ENCODE results near the gene SMIM20. TPM values are rescaled to one million over a fixed set of nuclear protein-coding genes. Genes with fewer than 3 reads are reported as not detected.
A peak's percentile ranks its signal among the peaks of the same experiment; 100 is the strongest.

The SMIM20 gene
- total and polyA plus RNA-seq, 9 of the 15 experiments (the other 6 are each of a cell fraction or from before 2014, with no cell fraction given): 25.1 to 51.0 (median 38.9) TPM

GRCh38 chr4:25949994-25950393 lies 36.0 kb downstream of the SMIM20 start:
- H3K4me3 ChIP-seq: no peak overlapping the region
- TF ChIP-seq RBM25 (IDR thresholded peaks at IDR 0.05; ENCODE audit: low read depth, low read length, severe bottlenecking) (peak; percentile 52), DACH1 (IDR thresholded peaks at IDR 0.05; ENCODE audit: partially characterized antibody) (no peak)
- H3K9ac ChIP-seq (ENCODE audit: insufficient read depth in 1 of 2, low read depth in 2 of 2, low read length in 2 of 2): no peak overlapping the region
- DNase-seq (ENCODE audit: extremely low read depth in 1 of 4, low spot score in 3 of 4): no peak
- no peaks in the 10 kb centered on the region for H3K36me3 ChIP-seq (ENCODE audit: control insufficient read depth, insufficient read depth, low read length)
- ChIA-PET CTCF (ENCODE audit: low intra/inter-chr PET ratio) (no interaction called here), POLR2A (interaction anchor here (0.7 kb wide), 1 partner anchor 184 kb away, joined by 3 read pairs; no protein-coding TSS in a partner anchor)
- no peak overlapping the region for H3K27ac ChIP-seq (ENCODE audit: extremely low read depth, low read depth, low read length)
- 2% methylated on average over 8 of the region's 8 CpGs for WGBS (ENCODE audit: insufficient coverage, low coverage, missing lambda C conversion rate)
- no peaks in the 10 kb centered on the region for H4K20me1 ChIP-seq (replicated peaks; ENCODE audit: control insufficient read depth, insufficient read depth, low read length)
- H3K79me2 ChIP-seq (ENCODE audit: control insufficient read depth, insufficient read depth, low read length): no peaks in the 10 kb centered on the region
- no peaks in the 10 kb centered on the region for H3K9me3 ChIP-seq (replicated peaks; ENCODE audit: control insufficient read depth, insufficient read depth, low read depth, low read length)
- no peak overlapping the region for H2AFZ ChIP-seq (ENCODE audit: low read depth, low read length)
- H3K4me2 ChIP-seq (ENCODE audit: insufficient read depth, low read length): no peak overlapping the region
- FAIRE-seq: no peak
- no peaks in the 10 kb centered on the region for H3K4me1 ChIP-seq (replicated peaks in 1 of 2; ENCODE audit: control insufficient read depth in 2 of 2, insufficient read depth in 2 of 2, low read length in 2 of 2)
- peaks cover 34 to 54% of the 10 kb centered on the region in 2 experiments for H3K27me3 ChIP-seq (ENCODE audit: control insufficient read depth in 2 of 2, insufficient read depth in 2 of 2, low read length in 2 of 2)
- ATAC-seq: no peak
- no TSS peak for BruUV-seq (replicated peaks)
- no peaks in the 10 kb centered on the region for H3K9me1 ChIP-seq (ENCODE audit: control insufficient read depth, insufficient read depth, low read length)
- in situ Hi-C loops (cut with MboI) (no loop called here), intact Hi-C loops (cut with micrococcal nuclease) (no loop called here)

GRCh38 chr4:25950461-25951389 lies 36.7 kb downstream of the SMIM20 start:
- H3K4me2 ChIP-seq (ENCODE audit: insufficient read depth, low read length): no peak overlapping the region
- no peak for TF ChIP-seq ELK1 (CRISPR knock-in tag; IDR thresholded peaks at IDR 0.05)
- TF ChIP-seq STAT6 (CRISPR knock-in tag; IDR thresholded peaks at IDR 0.05): no peak
- 0 out of 2 replicates have a peak, but pooled peaks have one; percentile 10 for TF ChIP-seq SPI1 (IDR thresholded peaks at IDR 0.05; ENCODE audit: borderline replicate concordance, low read depth, low read length)
- TF ChIP-seq MCM2 (IDR thresholded peaks at IDR 0.05; ENCODE audit: low read depth): no peak
- no peak for TF ChIP-seq JUND (IDR thresholded peaks at IDR 0.05; ENCODE audit: borderline replicate concordance, low read depth, low read length)
- TF ChIP-seq JUND (tag; IDR thresholded peaks at IDR 0.05; ENCODE audit: borderline replicate concordance, low read depth, low read length): no peak
- no peak overlapping the region for H2AFZ ChIP-seq (ENCODE audit: low read depth, low read length)

More at GRCh38 chr4:25950461-25951389, 36.7 kb downstream of the SMIM20 start:
- BruUV-seq (replicated peaks): no TSS peak
- in situ Hi-C loops (cut with MboI): no loop called here
- Histone ChIP-seq H4K20me1 (replicated peaks; ENCODE audit: control insufficient read depth, insufficient read depth, low read length) (no peaks in the 10 kb centered on the region), H3K27me3 (ENCODE audit: control insufficient read depth in 2 of 2, insufficient read depth in 2 of 2, low read length in 2 of 2) (peaks cover 34 to 58% of the 10 kb centered on the region in 2 experiments), H3K9me3 (replicated peaks; ENCODE audit: control insufficient read depth, insufficient read depth, low read depth, low read length) (no peaks in the 10 kb centered on the region), H3K36me3 (ENCODE audit: control insufficient read depth, insufficient read depth, low read length) (no peaks in the 10 kb centered on the region), H3K79me2 (ENCODE audit: control insufficient read depth, insufficient read depth, low read length) (no peaks in the 10 kb centered on the region), H3K9me1 (ENCODE audit: control insufficient read depth, insufficient read depth, low read length) (no peaks in the 10 kb centered on the region), H3K4me3 (no peak overlapping the region), H3K9ac (ENCODE audit: insufficient read depth in 1 of 2, low read depth in 2 of 2, low read length in 2 of 2) (peak overlapping the region in 1 of 2 experiments; percentile 32; a peak in 1 of 4 replicates), H3K4me1 (replicated peaks in 1 of 2; ENCODE audit: control insufficient read depth in 2 of 2, insufficient read depth in 2 of 2, low read length in 2 of 2) (no peaks in the 10 kb centered on the region), H3K27ac (ENCODE audit: extremely low read depth, low read depth, low read length) (no peak overlapping the region)
- ATAC-seq (no peak; the same call in 1 of the 3 replicates), FAIRE-seq (no peak), DNase-seq (ENCODE audit: extremely low read depth in 1 of 4, low spot score in 3 of 4) (no peak)
- intact Hi-C loops (cut with micrococcal nuclease): no loop called here
- 1% methylated on average over 10 of the region's 10 CpGs for WGBS (ENCODE audit: insufficient coverage, low coverage, missing lambda C conversion rate)
- ChIA-PET CTCF (ENCODE audit: low intra/inter-chr PET ratio) (no interaction called here), POLR2A (interaction anchor here (0.7 kb wide), 1 partner anchor 183 kb away, joined by 3 read pairs; no protein-coding TSS in a partner anchor)
